ENCODE data around the gene FKBP3. TPM values are rescaled to one million over a fixed set of nuclear protein-coding genes. Genes with fewer than 3 reads are reported as not detected.

FKBP3 gene
- total and polyA plus RNA-seq, 5 experiments from 2014 or later, result 60.9 to 83.2 (median 70.4) TPM

- no peaks in the 10 kb centered on the region for H3K27me3 Mint-ChIP-seq
- H3K4me1 Mint-ChIP-seq, result peaks cover 2 to 4% (median 3%) of the 10 kb centered on the region in 4 donors
- ATAC-seq (no peak), DNase-seq (no peak)
- H3K9me3 Mint-ChIP-seq, result no peaks in the 10 kb centered on the region
- peaks cover 0 to 3% (median 0%) of the 10 kb centered on the region in 3 donors for H3K36me3 Mint-ChIP-seq
- H3K4me3 Mint-ChIP-seq, result no peak overlapping the region
- POLR2A ChIA-PET, result interaction anchor here (0.5 kb wide), 1 partner anchor 20 kb away, joined by 3 read pairs; no protein-coding TSS in a partner anchor
- H3K27ac Mint-ChIP-seq, result no peak overlapping the region
These were observed 56.0 kb downstream of the FKBP3 start for GRCh38 chr14:45078323-45078722.

DNA sequence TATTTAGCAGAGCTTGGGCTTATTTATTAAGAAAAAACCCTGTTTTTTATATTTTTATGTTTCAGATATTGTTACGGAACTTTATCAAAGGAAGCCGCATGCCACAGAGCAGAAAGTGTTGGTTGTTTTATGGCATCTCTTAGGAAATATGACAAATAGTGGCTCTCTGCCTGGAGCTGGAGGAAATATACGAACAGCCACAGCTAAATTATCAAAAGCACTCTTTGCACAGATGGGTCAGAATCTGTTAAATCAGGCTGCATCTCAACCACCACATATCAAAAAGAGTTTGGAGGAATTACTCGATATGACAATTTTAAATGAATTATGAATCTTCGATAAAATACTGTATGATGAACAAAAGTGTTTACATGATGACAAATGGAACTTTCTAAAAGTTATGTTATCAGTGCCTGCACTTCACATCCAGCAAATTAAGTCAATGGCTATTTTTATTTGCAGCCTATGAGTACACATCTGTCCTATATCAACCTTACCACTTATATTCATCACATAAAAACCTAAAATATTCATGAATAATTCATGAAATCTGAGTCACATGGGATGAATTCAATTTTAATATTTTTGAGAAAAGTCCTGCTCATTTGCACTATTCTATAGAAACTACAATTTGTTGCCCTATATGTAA lies 60.9 kb downstream of the FKBP3 start:
- no peak for DNase-seq
- ATAC-seq, result no peak
- POLR2A ChIA-PET, result interaction anchor here (0.6 kb wide), 1 partner anchor 645 kb away, joined by 3 read pairs; no protein-coding TSS in a partner anchor
- Mint-ChIP-seq H3K36me3 (peaks cover 0 to 32% (median 16%) of the 10 kb centered on the region in 3 donors), H3K9me3 (no peaks in the 10 kb centered on the region), H3K27ac (no peak overlapping the region), H3K4me3 (no peak overlapping the region), H3K4me1 (no peaks in the 10 kb centered on the region), H3K27me3 (no peaks in the 10 kb centered on the region)

DNA sequence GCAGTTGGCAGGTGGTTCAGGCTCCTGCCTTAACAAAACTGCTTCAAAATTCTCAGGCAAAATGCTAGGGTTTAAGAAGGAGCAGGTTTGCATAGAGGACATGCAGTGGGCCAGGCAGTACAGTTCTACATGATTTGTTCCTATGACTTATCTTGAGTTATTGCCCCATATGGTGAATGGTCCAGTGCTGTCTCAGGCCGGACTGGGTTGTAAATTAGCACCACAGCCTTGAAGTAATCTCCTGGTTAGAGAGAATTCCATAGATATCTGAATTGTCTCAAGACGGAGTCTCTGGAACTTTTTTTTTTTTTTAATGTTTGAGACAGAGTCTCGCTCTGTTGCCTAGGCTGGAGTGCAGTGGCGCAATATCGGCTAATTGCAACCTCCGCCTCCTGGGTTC lies 62.2 kb downstream of the FKBP3 start:
- ATAC-seq (no peak), DNase-seq (no peak)
- H3K9me3 Mint-ChIP-seq, result no peaks in the 10 kb centered on the region
- no peaks in the 10 kb centered on the region for H3K27me3 Mint-ChIP-seq
- H3K36me3 Mint-ChIP-seq, result peaks cover 0 to 35% (median 16%) of the 10 kb centered on the region in 3 donors
- no peak overlapping the region for H3K27ac Mint-ChIP-seq
- H3K4me3 Mint-ChIP-seq, result no peak overlapping the region
- POLR2A ChIA-PET, result no interaction called here
- H3K4me1 Mint-ChIP-seq, result no peaks in the 10 kb centered on the region

DNA sequence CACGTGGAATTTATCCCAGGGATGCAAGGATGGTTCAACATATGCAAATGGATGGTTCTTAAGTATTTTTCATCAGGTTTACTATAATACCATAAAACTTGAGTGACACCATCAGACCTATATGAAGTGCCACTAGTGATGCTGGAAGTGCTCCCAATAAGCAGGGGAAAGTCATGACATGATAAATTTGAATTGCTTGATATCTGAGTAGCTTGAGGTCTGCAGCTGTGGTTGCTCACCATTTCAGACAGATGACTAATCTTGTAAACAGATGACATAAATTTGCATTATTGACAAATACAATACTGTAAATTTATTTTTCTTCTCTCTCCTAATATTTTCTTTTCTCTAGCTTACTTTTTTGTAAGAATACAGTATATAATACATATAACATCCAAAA lies 64.1 kb downstream of the FKBP3 start:
- POLR2A ChIA-PET, result no interaction called here
- Mint-ChIP-seq H3K4me1 (no peaks in the 10 kb centered on the region), H3K4me3 (no peak overlapping the region), H3K36me3 (peaks cover 0 to 35% (median 16%) of the 10 kb centered on the region in 3 donors), H3K27ac (no peak overlapping the region), H3K27me3 (no peaks in the 10 kb centered on the region), H3K9me3 (no peaks in the 10 kb centered on the region)
- ATAC-seq (no peak), DNase-seq (no peak)

GRCh38 chr14:45068396-45068795 lies 65.9 kb downstream of the FKBP3 start:
- Mint-ChIP-seq H3K36me3 (peaks cover 0 to 34% (median 22%) of the 10 kb centered on the region in 3 donors), H3K4me3 (no peak overlapping the region), H3K9me3 (peaks cover 0 to 4% (median 0%) of the 10 kb centered on the region in 9 donors), H3K27ac (no peak overlapping the region), H3K4me1 (peaks cover 0 to 5% (median 0%) of the 10 kb centered on the region in 4 donors), H3K27me3 (no peaks in the 10 kb centered on the region)
- POLR2A ChIA-PET, result no interaction called here
- ATAC-seq, result no peak
- no peak for DNase-seq

DNA sequence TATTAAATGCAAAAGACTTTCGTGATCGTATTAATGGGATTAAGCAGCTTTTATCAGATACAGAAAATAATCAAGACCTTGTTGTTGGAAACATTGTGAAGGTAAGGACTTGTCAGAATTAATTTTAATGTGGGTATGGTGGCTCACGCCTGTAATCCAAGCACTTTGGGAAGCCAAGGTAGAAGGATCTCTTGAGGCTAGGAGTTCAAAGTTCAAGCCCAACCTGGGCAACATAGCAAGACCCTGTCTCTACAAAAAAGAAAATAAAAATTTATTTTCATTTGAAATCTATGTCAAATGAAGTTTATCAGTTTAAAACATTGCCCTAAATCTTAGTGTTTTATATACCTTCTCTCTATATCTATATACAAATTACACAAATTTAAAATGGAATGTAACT lies 67.6 kb downstream of the FKBP3 start:
- Mint-ChIP-seq H3K36me3 (peaks cover 0 to 30% (median 15%) of the 10 kb centered on the region in 3 donors), H3K4me1 (peaks cover 0 to 6% (median 0%) of the 10 kb centered on the region in 4 donors), H3K27me3 (no peaks in the 10 kb centered on the region), H3K4me3 (no peak overlapping the region), H3K9me3 (peaks cover 0 to 4% (median 0%) of the 10 kb centered on the region in 9 donors), H3K27ac (no peak overlapping the region)
- no peak for ATAC-seq
- POLR2A ChIA-PET, result no interaction called here
- no peak for DNase-seq

DNA sequence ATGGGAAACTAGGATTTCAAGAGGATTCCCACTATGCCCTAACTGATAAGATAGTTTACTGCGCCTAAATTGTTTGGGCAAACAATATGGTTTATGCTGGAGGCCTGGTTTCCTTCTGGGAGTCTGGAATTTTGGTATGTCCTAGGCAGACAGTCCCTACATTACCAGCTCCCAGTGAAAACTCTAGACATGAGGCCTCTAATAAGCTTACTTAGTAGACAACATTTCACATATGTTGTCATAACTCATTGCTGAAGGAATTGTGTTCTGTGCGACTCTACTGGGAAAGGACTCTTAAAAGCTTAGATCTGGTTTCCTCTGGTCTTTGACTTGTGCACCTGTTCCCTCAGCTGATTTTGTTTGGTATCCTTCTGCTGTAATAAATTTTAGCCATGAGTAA lies 68.3 kb downstream of the FKBP3 start:
- H3K4me3 Mint-ChIP-seq, result no peak overlapping the region
- H3K9me3 Mint-ChIP-seq, result peaks cover 0 to 4% (median 0%) of the 10 kb centered on the region in 9 donors
- H3K36me3 Mint-ChIP-seq, result peaks cover 0 to 32% (median 15%) of the 10 kb centered on the region in 3 donors
- H3K27me3 Mint-ChIP-seq, result no peaks in the 10 kb centered on the region
- ATAC-seq (no peak), DNase-seq (no peak)
- no peak overlapping the region for H3K27ac Mint-ChIP-seq
- peaks cover 0 to 6% (median 0%) of the 10 kb centered on the region in 4 donors for H3K4me1 Mint-ChIP-seq
- POLR2A ChIA-PET, result no interaction called here

Other genes starting within 250 kb of the FKBP3 start
- 10 to 100 TPM; 39.5 to 39.7 TPM for gene KLHL28, start 172.5 kb downstream of the FKBP3 start, total RNA-seq
- gene KLHL28, start 172.5 kb downstream of the FKBP3 start, polyA plus RNA-seq, result 10 to 100 TPM; 41.2 to 53.9 (median 41.9) TPM
- gene TOGARAM1, start 172.3 kb downstream of the FKBP3 start, total RNA-seq, result 10 to 100 TPM; 14.8 to 18.3 TPM
- 10 to 100 TPM in 1 of 3 donors, 1 to 10 TPM in 2; 7.6 to 13.3 (median 10.0) TPM for gene TOGARAM1, start 172.3 kb downstream of the FKBP3 start, polyA plus RNA-seq
- 10 to 100 TPM; 77.0 to 77.9 TPM for gene PRPF39, start 50.4 kb downstream of the FKBP3 start, total RNA-seq
- 10 to 100 TPM in 2 of 3 donors, 1 to 10 TPM in 1; 9.8 to 11.6 (median 11.4) TPM for gene PRPF39, start 50.4 kb downstream of the FKBP3 start, polyA plus RNA-seq
- gene FANCM, start 1.4 kb upstream of the FKBP3 start, total RNA-seq, result 10 to 100 TPM in 1 of 2 experiments, 1 to 10 TPM in 1; 9.3 to 11.2 TPM
- 1 to 10 TPM; 4.4 to 6.4 (median 6.0) TPM for gene FANCM, start 1.4 kb upstream of the FKBP3 start, polyA plus RNA-seq
- 10 to 100 TPM; 17.6 to 20.9 TPM for gene MIS18BP1, start 118.7 kb upstream of the FKBP3 start, total RNA-seq
- gene MIS18BP1, start 118.7 kb upstream of the FKBP3 start, polyA plus RNA-seq, result 10 to 100 TPM; 16.2 to 18.4 (median 18.0) TPM

Data from naive thymus-derived CD8-positive, alpha-beta T cell (primary cell).